GM18951 (cell line): Measurements from ENCODE around the gene PHACTR3.

Source experiments
- POLR2A ChIP-seq: IDR thresholded peaks from 4 replicates; pipeline ENCODE4 v1.6.1; 2011; ENCODE audit warnings: mild to moderate bottlenecking; ENCODE audit not compliant: insufficient read length, insufficient read depth; ENCODE audit errors: extremely low read depth
- in situ Hi-C: fragments of 300-500 bp; cut with MboI; formaldehyde crosslinking; loops from one replicate; pipeline ENCODE4 v1.12.0; 2022; ENCODE audit warnings: low sequenced_read_pairs, mixed read lengths, inconsistent platforms; ENCODE audit not compliant: unreplicated experiment

PHACTR3 gene

GRCh38 chr20:59577809-59578435, 26.4 kb upstream of the PHACTR3 start:
- TF ChIP-seq POLR2A, result no peak
- in situ Hi-C loops, result loop anchor here (25.0 kb wide), 1 partner anchor 184 kb away; no protein-coding TSS in a partner anchor

- TF ChIP-seq POLR2A, result no peak
- in situ Hi-C loops, result loop anchor here (25.0 kb wide), 1 partner anchor 184 kb away; no protein-coding TSS in a partner anchor
These were observed 25.6 kb upstream of the PHACTR3 start for GRCh38 chr20:59578436-59579403.

- in situ Hi-C loops, result loop anchor here (25.0 kb wide), 1 partner anchor 183 kb away; no protein-coding TSS in a partner anchor
- TF ChIP-seq POLR2A, result no peak
These were observed 24.8 kb upstream of the PHACTR3 start for GRCh38 chr20:59579404-59580145.

GRCh38 chr20:59580146-59580946, 24.0 kb upstream of the PHACTR3 start:
- in situ Hi-C loops, result loop anchor here (25.0 kb wide), 1 partner anchor 182 kb away; no protein-coding TSS in a partner anchor
- no peak for TF ChIP-seq POLR2A

- in situ Hi-C loops, result loop anchor here (25.0 kb wide), 1 partner anchor 181 kb away; no protein-coding TSS in a partner anchor
- TF ChIP-seq POLR2A, result no peak
These were observed 23.3 kb upstream of the PHACTR3 start for GRCh38 chr20:59580991-59581401.

- in situ Hi-C loops, result loop anchor here (25.0 kb wide), 1 partner anchor 180 kb away; no protein-coding TSS in a partner anchor
- TF ChIP-seq POLR2A, result no peak
These were observed 22.2 kb upstream of the PHACTR3 start for GRCh38 chr20:59581993-59582679.

GRCh38 chr20:59583428-59584277, 20.7 kb upstream of the PHACTR3 start:
- TF ChIP-seq POLR2A, result no peak
- in situ Hi-C loops, result loop anchor here (25.0 kb wide), 1 partner anchor 179 kb away; no protein-coding TSS in a partner anchor

- in situ Hi-C loops, result loop anchor here (25.0 kb wide), 1 partner anchor 178 kb away; no protein-coding TSS in a partner anchor
- TF ChIP-seq POLR2A, result no peak
These were observed 19.9 kb upstream of the PHACTR3 start for GRCh38 chr20:59584278-59584925.

GRCh38 chr20:59585714-59586409, 18.5 kb upstream of the PHACTR3 start:
- no peak for TF ChIP-seq POLR2A

More at GRCh38 chr20:59585714-59586409, 18.5 kb upstream of the PHACTR3 start:
- in situ Hi-C loops, result loop anchor here (25.0 kb wide), 1 partner anchor 176 kb away; no protein-coding TSS in a partner anchor
